T-helper 22 cell (primary cell): ENCODE results near the gene SETD6.
A peak's percentile ranks its signal among the peaks of the same experiment; 100 is the strongest.
"Not testable (repeated sequence)": the region's sequence is repeated elsewhere in the genome, so short reads cannot be mapped to it uniquely, and the experiment has no call there.

Source experiments
- DNase-seq: peaks from one replicate; pipeline ENCODE4 v3.0.0-alpha.2; 2020; ENCODE audit warnings: low read depth

The SETD6 gene

GRCh38 chr16:58515125-58515870 lies at the start of gene SETD6:
Gene SETD6 (plus strand): TSS chr16:58515517. CDS start chr16:58515538, 21 bp downstream.
- DNase-seq = peak; percentile 44

- DNase-seq = no peak
These were observed 49.5 kb upstream of the SETD6 start for GRCh38 chr16:58465817-58466216.

GRCh38 chr16:58466396-58466795 lies 48.9 kb upstream of the SETD6 start:
- no peak for DNase-seq

- no peak for DNase-seq
These were observed 47.4 kb upstream of the SETD6 start for GRCh38 chr16:58467905-58468304.

- DNase-seq = no peak
These were observed 43.9 kb upstream of the SETD6 start for GRCh38 chr16:58471209-58471975.

- DNase-seq = no peak
These were observed 43.1 kb upstream of the SETD6 start for GRCh38 chr16:58472266-58472665.

GRCh38 chr16:58472827-58473226 lies 42.5 kb upstream of the SETD6 start:
- DNase-seq = no peak

- no peak for DNase-seq
These were observed 41.0 kb upstream of the SETD6 start for GRCh38 chr16:58474296-58474695.

GRCh38 chr16:58475091-58475619 lies 40.2 kb upstream of the SETD6 start:
- no peak for DNase-seq

GRCh38 chr16:58476791-58477190 lies 38.5 kb upstream of the SETD6 start:
- DNase-seq = no peak

GRCh38 chr16:58478427-58478826 lies 36.9 kb upstream of the SETD6 start:
- no peak for DNase-seq

- DNase-seq = no peak
These were observed 34.0 kb upstream of the SETD6 start for GRCh38 chr16:58481226-58481869.

- no peak for DNase-seq
These were observed 33.4 kb upstream of the SETD6 start for GRCh38 chr16:58481931-58482330.

- no peak for DNase-seq
These were observed 30.0 kb upstream of the SETD6 start for GRCh38 chr16:58485184-58485887.

- DNase-seq = peak; percentile 42
These were observed 27.6 kb upstream of the SETD6 start for GRCh38 chr16:58487566-58488351.

- no peak for DNase-seq
These were observed 26.8 kb upstream of the SETD6 start for GRCh38 chr16:58488531-58488930.

- no peak for DNase-seq
These were observed 25.3 kb upstream of the SETD6 start for GRCh38 chr16:58490065-58490464.

GRCh38 chr16:58490539-58490938 lies 24.8 kb upstream of the SETD6 start:
- DNase-seq = not testable (repeated sequence)

- DNase-seq = no peak
These were observed 23.3 kb upstream of the SETD6 start for GRCh38 chr16:58492066-58492465.

- no peak for DNase-seq
These were observed 22.6 kb upstream of the SETD6 start for GRCh38 chr16:58492735-58493134.

GRCh38 chr16:58493756-58494431 lies 21.4 kb upstream of the SETD6 start:
- DNase-seq = no peak
